Uterus (tissue), 2 donors: ENCODE data around the gene TMEM131.

Experiments
- POLR2A ChIP-seq, 2 donors: fragments of 450-650 bp; IDR thresholded peaks; one replicate each; pipeline ENCODE4 v1.6.1; 2016; ENCODE audit warnings: antibody characterized with exemption in 2 of 2, mild to moderate bottlenecking in 1 of 2, moderate library complexity in 1 of 2
- TF ChIP-seq, protein P1 (sequence below), 4 experiments: fragments of 200-600 bp in 2 of 4; fragments of 450-650 bp in 2 of 4; sonication (generic) in 2 of 4; IDR thresholded peaks; one replicate each; pipeline ENCODE4 v1.5.1; 2016 to 2019; ENCODE audit warnings: antibody characterized with exemption in 4 of 4, mild to moderate bottlenecking in 2 of 4, moderate library complexity in 1 of 4

DNA sequence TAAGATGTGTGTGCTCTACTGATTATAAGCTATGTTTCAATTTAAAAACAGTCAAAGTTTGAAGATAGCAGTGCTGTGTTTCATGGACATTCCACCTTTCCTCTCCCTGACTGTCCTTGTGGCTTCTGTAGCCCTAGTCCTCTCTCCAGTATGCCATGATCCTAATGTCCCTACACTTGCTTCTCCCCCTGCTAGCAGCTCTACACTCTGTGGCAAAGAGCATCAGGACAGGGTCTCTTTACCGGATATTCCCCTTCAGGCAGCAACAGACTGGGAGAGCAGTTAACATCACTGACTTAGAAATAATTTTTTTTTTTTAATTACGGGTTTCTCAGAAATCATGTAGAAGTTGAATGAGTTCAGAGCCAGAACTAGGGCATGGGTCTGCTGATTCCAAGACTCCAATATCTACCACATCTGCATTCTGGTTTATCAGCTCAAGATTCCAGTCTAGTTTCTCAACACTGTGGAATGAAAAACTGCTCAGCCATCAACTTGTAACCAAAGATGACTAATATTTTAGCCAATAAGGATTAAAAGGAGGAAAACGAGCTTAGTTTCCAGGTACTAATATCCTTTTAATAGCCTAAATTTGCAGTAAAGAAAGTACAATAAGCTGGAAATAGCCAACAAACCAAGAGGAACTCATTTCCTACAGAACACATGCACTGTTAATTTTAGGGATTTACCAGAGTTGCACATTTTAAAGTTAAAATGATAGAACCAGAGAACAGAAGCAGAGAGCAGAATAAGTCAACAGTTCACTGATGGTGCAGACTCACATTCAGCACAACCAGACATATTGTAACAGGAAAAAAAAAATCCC lies 45.2 kb downstream of the TMEM131 start:
- TF ChIP-seq, protein P1, sequence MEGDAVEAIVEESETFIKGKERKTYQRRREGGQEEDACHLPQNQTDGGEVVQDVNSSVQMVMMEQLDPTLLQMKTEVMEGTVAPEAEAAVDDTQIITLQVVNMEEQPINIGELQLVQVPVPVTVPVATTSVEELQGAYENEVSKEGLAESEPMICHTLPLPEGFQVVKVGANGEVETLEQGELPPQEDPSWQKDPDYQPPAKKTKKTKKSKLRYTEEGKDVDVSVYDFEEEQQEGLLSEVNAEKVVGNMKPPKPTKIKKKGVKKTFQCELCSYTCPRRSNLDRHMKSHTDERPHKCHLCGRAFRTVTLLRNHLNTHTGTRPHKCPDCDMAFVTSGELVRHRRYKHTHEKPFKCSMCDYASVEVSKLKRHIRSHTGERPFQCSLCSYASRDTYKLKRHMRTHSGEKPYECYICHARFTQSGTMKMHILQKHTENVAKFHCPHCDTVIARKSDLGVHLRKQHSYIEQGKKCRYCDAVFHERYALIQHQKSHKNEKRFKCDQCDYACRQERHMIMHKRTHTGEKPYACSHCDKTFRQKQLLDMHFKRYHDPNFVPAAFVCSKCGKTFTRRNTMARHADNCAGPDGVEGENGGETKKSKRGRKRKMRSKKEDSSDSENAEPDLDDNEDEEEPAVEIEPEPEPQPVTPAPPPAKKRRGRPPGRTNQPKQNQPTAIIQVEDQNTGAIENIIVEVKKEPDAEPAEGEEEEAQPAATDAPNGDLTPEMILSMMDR (IDR thresholded peaks at IDR 0.05), result no peak
- TF ChIP-seq POLR2A (IDR thresholded peaks at IDR 0.05), result no peak
